Transverse colon (tissue), 4 donors: ENCODE results near the gene SPATA16. TPM values are rescaled to one million over a fixed set of nuclear protein-coding genes. Genes with fewer than 3 reads are reported as not detected.

ENCODE experiments used
- DNase-seq: peaks from one replicate; pipeline ENCODE4 v3.0.0-alpha.2; 2019
- H3K27ac ChIP-seq, 4 donors: fragments of 200-600 bp; sonication (generic); 2 replicates each; pipeline ENCODE4 v1.5.1; 2016 to 2018; ENCODE audit warnings: inconsistent platforms in 4 of 4
- H3K27me3 ChIP-seq: fragments of 200-600 bp; sonication (generic); 2 replicates; pipeline ENCODE4 v1.5.1; 2017; ENCODE audit warnings: inconsistent platforms
- H3K36me3 ChIP-seq, 4 donors: fragments of 200-600 bp; sonication (generic); 2 replicates each; pipeline ENCODE4 v1.5.1; 2017 to 2019; ENCODE audit warnings: inconsistent platforms in 4 of 4
- H3K4me1 ChIP-seq, 4 donors: fragments of 200-600 bp; sonication (generic); 2 replicates each; pipeline ENCODE4 v1.5.1; 2017 to 2020; ENCODE audit warnings: inconsistent platforms in 4 of 4
- H3K4me3 ChIP-seq, 4 donors: fragments of 200-600 bp; sonication (generic); 1 replicate in 1 of 4; 2 replicates in 3 of 4; pipeline versions ENCODE4 v1.5.1 to v1.6.1; 2017 to 2019; ENCODE audit warnings: inconsistent platforms in 4 of 4
- H3K9me3 ChIP-seq, 2 donors: fragments of 200-600 bp; sonication (generic); 2 replicates each; pipeline ENCODE4 v1.5.1; 2017 to 2019; ENCODE audit warnings: inconsistent platforms in 2 of 2
- CTCF ChIP-seq, 5 experiments: fragments of 200-600 bp in 3 of 5; fragments of 450-650 bp in 2 of 5; sonication (generic) in 3 of 5; IDR thresholded peaks; 1 replicate in 2 of 5; 2 replicates in 3 of 5; pipeline ENCODE4 v1.5.1; 2016 to 2017; ENCODE audit warnings: antibody characterized with exemption in 5 of 5, inconsistent platforms in 3 of 5, mild to moderate bottlenecking in 2 of 5, moderate library complexity in 1 of 5
- EP300 ChIP-seq: sonication (generic); formaldehyde crosslinking; IDR thresholded peaks from one replicate; pipeline ENCODE4 v1.6.1; 2017; ENCODE audit warnings: antibody characterized with exemption, low read depth
- POLR2A ChIP-seq: fragments of 450-650 bp; IDR thresholded peaks from one replicate; pipeline ENCODE4 v1.6.1; 2016; ENCODE audit warnings: antibody characterized with exemption, mild to moderate bottlenecking, moderate library complexity
- POLR2AphosphoS5 ChIP-seq, 3 donors: sonication (generic); formaldehyde crosslinking; IDR thresholded peaks; one replicate each; pipeline ENCODE4 v1.6.1; 2016; ENCODE audit warnings: antibody characterized with exemption in 3 of 3
- WGBS, 2 donors: methylation state at CpG; one replicate each; pipeline ENCODE4 v1.1.5; 2018; ENCODE audit warnings: low coverage in 1 of 2; 5-methylcytosine and 5-hydroxymethylcytosine counted together
- in situ Hi-C, 4 donors: fragments of 200-750 bp; cut with MboI; loops; one replicate each; pipeline versions ENCODE4 v1.15.0 to v1.15.1; 2017; ENCODE audit warnings: low sequenced_read_pairs in 3 of 4, low pct_ligation_motif_present in 1 of 4, low pct_unique_long_range_greater_than_20kb in 1 of 4
- intact Hi-C: fragments of 100-400 bp; cut with DNase I; formaldehyde crosslinking; loops from one replicate; pipeline ENCODE4 v1.15.1; 2023; ENCODE audit warnings: low total_unique reads
- total RNA-seq, 4 donors: library from RNA; depleted of rRNA; stranded (reverse); fragments of >200 nt; gene quantifications; one replicate each; pipeline ENCODE4 v1.1.0, GENCODE V29; 2016

Gene SPATA16
- total RNA-seq, 4 donors from 2014 or later: not detected

GRCh38 chr3:172918568-172919296 is 222.3 kb downstream of the SPATA16 start:
- Histone ChIP-seq H3K27me3 (no peaks in the 10 kb centered on the region), H3K4me3 (no peak overlapping the region), H3K36me3 (no peaks in the 10 kb centered on the region), H3K4me1 (no peaks in the 10 kb centered on the region), H3K9me3 (no peaks in the 10 kb centered on the region), H3K27ac (no peak overlapping the region)
- intact Hi-C loops (no loop called here), in situ Hi-C loops (no loop called here)
- TF ChIP-seq EP300: no peak
- no peak for TF ChIP-seq POLR2A
- TF ChIP-seq POLR2AphosphoS5 (IDR thresholded peaks at IDR 0.05): no peak
- no peak for TF ChIP-seq CTCF (IDR thresholded peaks at IDR 0.05)
- WGBS, 2 donors: 40 to 60% methylated on average over 3 of the region's 3 CpGs
- DNase-seq: no peak

- H3K27ac ChIP-seq: no peak overlapping the region
- in situ Hi-C loops (no loop called here), intact Hi-C loops (no loop called here)
- DNase-seq: no peak
- no peaks in the 10 kb centered on the region for H3K4me1 ChIP-seq
- H3K4me3 ChIP-seq: no peak overlapping the region
- no peaks in the 10 kb centered on the region for H3K36me3 ChIP-seq
- WGBS, 2 donors: 27 to 28% methylated on average over 3 of the region's 3 CpGs
- no peaks in the 10 kb centered on the region for H3K27me3 ChIP-seq
- no peak for TF ChIP-seq CTCF (IDR thresholded peaks at IDR 0.05)
- no peak for TF ChIP-seq POLR2AphosphoS5 (IDR thresholded peaks at IDR 0.05)
- TF ChIP-seq EP300: no peak
- no peak for TF ChIP-seq POLR2A
- H3K9me3 ChIP-seq: no peaks in the 10 kb centered on the region
Observed at GRCh38 chr3:172918165-172918564, 222.9 kb downstream of the SPATA16 start.

- no peaks in the 10 kb centered on the region for H3K4me1 ChIP-seq
Observed at GRCh38 chr3:172915911-172916514, 225.0 kb downstream of the SPATA16 start.

More at GRCh38 chr3:172915911-172916514, 225.0 kb downstream of the SPATA16 start:
- in situ Hi-C loops (no loop called here), intact Hi-C loops (loop anchor here (1.0 kb wide), 1 partner anchor 28 kb away; no protein-coding TSS in a partner anchor)
- TF ChIP-seq EP300 (no peak), POLR2A (no peak), POLR2AphosphoS5 (IDR thresholded peaks at IDR 0.05) (no peak), CTCF (IDR thresholded peaks at IDR 0.05) (no peak)
- WGBS, 2 donors: 19 to 29% methylated on average over 1 of the region's 1 CpG
- Histone ChIP-seq H3K36me3 (no peaks in the 10 kb centered on the region), H3K27me3 (no peaks in the 10 kb centered on the region), H3K4me3 (no peak overlapping the region), H3K9me3 (no peaks in the 10 kb centered on the region), H3K27ac (no peak overlapping the region)
- no peak for DNase-seq
